NCI-H446 treated with DMSO at 0.1 percent for 48 hours (cell line): Measurements from ENCODE around the gene TNFAIP2.
"Not testable (repeated sequence)": the region's sequence is repeated elsewhere in the genome, so short reads cannot be mapped to it uniquely, and the experiment has no call there.

Source experiments
- DNase-seq: peaks from one replicate; lab custom pipeline; 2025; lab: John Stamatoyannopoulos, UW

TNFAIP2 gene

GRCh38 chr14:103135333-103136260, 12.3 kb downstream of the TNFAIP2 start:
- DNase-seq: no peak

- DNase-seq: no peak
These were observed 13.4 kb downstream of the TNFAIP2 start for GRCh38 chr14:103136388-103137271.

- no peak for DNase-seq
These were observed 14.5 kb downstream of the TNFAIP2 start for GRCh38 chr14:103137689-103138300.

GRCh38 chr14:103138301-103139131, 15.3 kb downstream of the TNFAIP2 start:
- no peak for DNase-seq

GRCh38 chr14:103139132-103140025, 16.1 kb downstream of the TNFAIP2 start:
- DNase-seq: no peak

- DNase-seq: no peak
These were observed 17.3 kb downstream of the TNFAIP2 start for GRCh38 chr14:103140316-103141109.

- no peak for DNase-seq
These were observed 18.0 kb downstream of the TNFAIP2 start for GRCh38 chr14:103141117-103141796.

- no peak for DNase-seq
These were observed 18.8 kb downstream of the TNFAIP2 start for GRCh38 chr14:103142026-103142425.

GRCh38 chr14:103142721-103143302, 19.6 kb downstream of the TNFAIP2 start:
- no peak for DNase-seq

- no peak for DNase-seq
These were observed 20.2 kb downstream of the TNFAIP2 start for GRCh38 chr14:103143506-103143905.

GRCh38 chr14:103144085-103144484, 20.8 kb downstream of the TNFAIP2 start:
- DNase-seq: no peak

GRCh38 chr14:103146141-103146709, 23.0 kb downstream of the TNFAIP2 start:
- no peak for DNase-seq

GRCh38 chr14:103149351-103150237, 26.3 kb downstream of the TNFAIP2 start:
- DNase-seq: no peak

- DNase-seq: no peak
These were observed 28.1 kb downstream of the TNFAIP2 start for GRCh38 chr14:103151270-103151945.

- no peak for DNase-seq
These were observed 31.7 kb downstream of the TNFAIP2 start for GRCh38 chr14:103155010-103155409.

GRCh38 chr14:103155416-103155815, 32.2 kb downstream of the TNFAIP2 start:
- DNase-seq: not testable (repeated sequence)
